ENCODE results near the gene RNF207. TPM values are rescaled to one million over a fixed set of nuclear protein-coding genes. Genes with fewer than 3 reads are reported as not detected.

Gene RNF207
- total and polyA plus RNA-seq, 10 of the 15 experiments (the other 5 are each of a cell fraction or from before 2014, with no cell fraction given), result 1.7 to 36.4 (median 13.1) TPM

DNA sequence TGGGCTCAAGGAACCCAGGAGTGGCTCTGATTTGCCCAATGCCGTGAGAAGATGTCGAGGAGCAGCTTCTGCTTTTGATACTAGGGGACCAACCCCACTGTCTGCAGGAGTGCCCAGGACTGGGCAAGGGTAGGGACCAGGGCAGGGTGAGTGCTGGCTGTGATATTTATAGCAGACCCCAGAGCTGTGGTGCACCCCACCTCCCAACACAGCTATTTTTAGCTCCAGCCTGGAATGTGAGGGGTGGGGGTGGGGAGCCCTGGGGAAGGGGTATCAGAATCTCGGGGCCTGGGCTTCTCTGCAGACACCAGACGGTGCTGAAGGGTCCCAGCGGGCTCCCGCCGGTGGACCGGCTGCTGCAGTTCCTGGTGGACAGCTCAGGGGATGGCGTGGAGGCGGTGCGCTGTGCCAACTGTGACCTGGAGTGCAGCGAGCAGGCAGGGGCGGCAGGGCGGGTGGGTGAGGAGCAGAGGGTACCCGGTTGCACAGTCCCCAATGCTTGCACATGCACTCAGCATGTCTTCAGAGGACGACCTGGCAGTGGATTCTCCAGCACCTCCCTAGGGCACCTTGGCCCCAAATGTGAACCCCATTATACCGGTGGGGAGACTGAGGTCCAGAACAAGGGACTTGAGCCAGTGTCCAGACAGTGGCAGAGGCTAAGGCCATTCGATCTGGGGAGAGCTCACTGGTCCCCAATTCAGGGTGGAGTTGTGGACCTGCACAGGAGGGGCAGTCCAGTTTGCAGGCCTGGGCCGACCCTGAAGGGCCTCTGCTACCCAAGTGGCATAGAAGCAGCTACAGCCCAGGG is 1.4 kb downstream of the RNF207 start:
- H3K79me2 ChIP-seq (ENCODE audit: control insufficient read depth, insufficient read depth, low read length), result peaks cover 9% of the 10 kb centered on the region
- H3K36me3 ChIP-seq (ENCODE audit: control insufficient read depth in 2 of 2, insufficient read depth in 2 of 2, low read length in 1 of 2), result peaks cover 0 to 6% of the 10 kb centered on the region in 2 experiments; a peak in 3 of 4 replicates
- H3K9me3 ChIP-seq (replicated peaks; ENCODE audit: control insufficient read depth, insufficient read depth, low read length), result no peaks in the 10 kb centered on the region
- CTCF ChIA-PET, result interaction anchor here (0.6 to 4.1 kb wide), 6 partner anchors 13 to 39 kb away, joined by 3 to 17 read pairs (median 4); no protein-coding TSS in a partner anchor
- intact Hi-C loops (cut with micrococcal nuclease; ENCODE audit: unreplicated experiment) (no loop called here), in situ Hi-C loops (cut with MboI) (no loop called here)
- H2AFZ ChIP-seq (ENCODE audit: control insufficient read depth, low read depth, low read length), result no peak overlapping the region
- TSS peak; percentile 81 for BruUV-seq (replicated peaks)
- no peak for FAIRE-seq
- H3K27me3 ChIP-seq (replicated peaks in 1 of 2; ENCODE audit: control insufficient read depth in 2 of 2, insufficient read depth in 2 of 2, low read length in 1 of 2), result no peaks in the 10 kb centered on the region
- no peak for ATAC-seq
- no peak for DNase-seq (ENCODE audit: low read depth, low spot score)
- no peak overlapping the region for H3K27ac ChIP-seq (ENCODE audit: control insufficient read depth, insufficient read depth)
- peak overlapping the region; percentile 75 for H3K4me3 ChIP-seq
- no peaks in the 10 kb centered on the region for H4K20me1 ChIP-seq (ENCODE audit: control insufficient read depth, insufficient read depth)
- peak overlapping the region; percentile 92 for H3K4me2 ChIP-seq (ENCODE audit: control insufficient read depth, insufficient read depth)
- SMC1A ChIA-PET (ENCODE audit: uncharacterized antibody, unreplicated experiment), result interaction anchor here (0.8 to 1.8 kb wide), 2 partner anchors 9 to 18 kb away, joined by 3 read pairs; no protein-coding TSS in a partner anchor
- H3K4me1 ChIP-seq (ENCODE audit: control insufficient read depth, insufficient read depth, low read length), result peaks cover 21% of the 10 kb centered on the region
- 95% methylated on average over 14 of the region's 19 CpGs for WGBS (ENCODE audit: insufficient coverage, insufficient replicate concordance, low lambda C conversion rate, missing lambda C conversion rate)
- RAD21 ChIA-PET (ENCODE audit: unreplicated experiment), result interaction anchor here (0.6 to 1.5 kb wide), 4 partner anchors 26 to 56 kb away, joined by 3 to 10 read pairs (median 4); partner anchors contain the start of gene ICMT
- POLR2A ChIA-PET, result interaction anchor here (0.8 to 2.4 kb wide), 4 partner anchors 10 to 181 kb away, joined by 3 to 10 read pairs (median 4); partner anchors contain the start of gene ICMT
- H3K9ac ChIP-seq (ENCODE audit: control insufficient read depth, insufficient read depth, low read length), result peak overlapping the region; percentile 88; the same call in 1 of the 2 replicates
- TF ChIP-seq, protein P1, sequence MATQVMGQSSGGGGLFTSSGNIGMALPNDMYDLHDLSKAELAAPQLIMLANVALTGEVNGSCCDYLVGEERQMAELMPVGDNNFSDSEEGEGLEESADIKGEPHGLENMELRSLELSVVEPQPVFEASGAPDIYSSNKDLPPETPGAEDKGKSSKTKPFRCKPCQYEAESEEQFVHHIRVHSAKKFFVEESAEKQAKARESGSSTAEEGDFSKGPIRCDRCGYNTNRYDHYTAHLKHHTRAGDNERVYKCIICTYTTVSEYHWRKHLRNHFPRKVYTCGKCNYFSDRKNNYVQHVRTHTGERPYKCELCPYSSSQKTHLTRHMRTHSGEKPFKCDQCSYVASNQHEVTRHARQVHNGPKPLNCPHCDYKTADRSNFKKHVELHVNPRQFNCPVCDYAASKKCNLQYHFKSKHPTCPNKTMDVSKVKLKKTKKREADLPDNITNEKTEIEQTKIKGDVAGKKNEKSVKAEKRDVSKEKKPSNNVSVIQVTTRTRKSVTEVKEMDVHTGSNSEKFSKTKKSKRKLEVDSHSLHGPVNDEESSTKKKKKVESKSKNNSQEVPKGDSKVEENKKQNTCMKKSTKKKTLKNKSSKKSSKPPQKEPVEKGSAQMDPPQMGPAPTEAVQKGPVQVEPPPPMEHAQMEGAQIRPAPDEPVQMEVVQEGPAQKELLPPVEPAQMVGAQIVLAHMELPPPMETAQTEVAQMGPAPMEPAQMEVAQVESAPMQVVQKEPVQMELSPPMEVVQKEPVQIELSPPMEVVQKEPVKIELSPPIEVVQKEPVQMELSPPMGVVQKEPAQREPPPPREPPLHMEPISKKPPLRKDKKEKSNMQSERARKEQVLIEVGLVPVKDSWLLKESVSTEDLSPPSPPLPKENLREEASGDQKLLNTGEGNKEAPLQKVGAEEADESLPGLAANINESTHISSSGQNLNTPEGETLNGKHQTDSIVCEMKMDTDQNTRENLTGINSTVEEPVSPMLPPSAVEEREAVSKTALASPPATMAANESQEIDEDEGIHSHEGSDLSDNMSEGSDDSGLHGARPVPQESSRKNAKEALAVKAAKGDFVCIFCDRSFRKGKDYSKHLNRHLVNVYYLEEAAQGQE (IDR thresholded peaks at IDR 0.05; ENCODE audit: low read depth, low read length), result no peak

Measured in GM12878 (cell line).